Endothelial cell of umbilical vein (primary cell): ENCODE results near the gene RETSAT. TPM values are rescaled to one million over a fixed set of nuclear protein-coding genes. Genes with fewer than 3 reads are reported as not detected.

ENCODE experiments used
- BruUV-seq: library from RNA; stranded (reverse); fragments of 400-500 nt; replicated peaks from 2 replicates; lab custom pipeline; 2021; lab: Mats Ljungman, UMichigan
- CTCF ChIA-PET: fragments of 300-600, 350-600 bp; sonication (Branson Sonifier 250); formaldehyde crosslinking; loops from one replicate; lab custom pipeline; 2021; ENCODE audit warnings: antibody characterized with exemption, inconsistent platforms; lab: Charles Lee
- POLR2A ChIA-PET: fragments of 300-600, 350-600 bp; sonication (Branson Sonifier 250); formaldehyde crosslinking; loops from one replicate; lab custom pipeline; 2021; ENCODE audit warnings: antibody characterized with exemption, inconsistent platforms; lab: Charles Lee
- DNase-seq: peaks from one replicate; pipeline ENCODE4 v3.0.0-alpha.2; 2011; ENCODE audit warnings: low read depth, low spot score
- FAIRE-seq: peaks from 2 replicates; lab custom pipeline; 2011; peaks lifted over from hg19 to GRCh38; lab: Jason Lieb, UNC
- H2AFZ ChIP-seq: 2 replicates; pipeline ENCODE4 v1.6.0; 2012; ENCODE audit warnings: low read depth, low read length, control low read depth, inconsistent platforms
- H3K27ac ChIP-seq: 2 replicates; pipeline ENCODE4 v1.5.1; 2011; ENCODE audit warnings: low read depth, mild to moderate bottlenecking, control low read depth, low read length, moderate library complexity; ENCODE audit not compliant: insufficient read depth
- H3K27me3 ChIP-seq, 2 experiments: 2 replicates each; pipeline versions ENCODE4 v1.6.0 to v1.6.1; 2011; ENCODE audit warnings: low read length in 2 of 2, mixed read lengths in 1 of 2; ENCODE audit not compliant: control insufficient read depth in 2 of 2, insufficient read depth in 2 of 2
- H3K36me3 ChIP-seq, 2 experiments: 2 replicates in 1 of 2; 3 replicates in 1 of 2; pipeline ENCODE4 v1.5.1; 2011; ENCODE audit warnings: low read length in 2 of 2, mild to moderate bottlenecking in 1 of 2, moderate library complexity in 1 of 2; ENCODE audit not compliant: control insufficient read depth in 2 of 2, insufficient read depth in 2 of 2; ENCODE audit errors: extremely low read depth in 1 of 2
- H3K4me1 ChIP-seq: 3 replicates; pipeline ENCODE4 v1.5.1; 2011; ENCODE audit warnings: mild to moderate bottlenecking, low read length; ENCODE audit not compliant: control insufficient read depth, insufficient read depth; ENCODE audit errors: extremely low read depth
- H3K4me2 ChIP-seq: 2 replicates; pipeline ENCODE4 v1.6.1; 2011; ENCODE audit warnings: low read length, control low read depth, mixed read lengths; ENCODE audit not compliant: insufficient read depth
- H3K4me3 ChIP-seq, 3 experiments: fragments of 200-600 bp in 1 of 3; sonication (generic), shearing (Covaris generic) in 1 of 3; replicated peaks in 1 of 3; 2 replicates each; pipeline ENCODE4 v1.5.1; 2011 to 2016; ENCODE audit warnings: control low read depth in 3 of 3, low read length in 3 of 3, mild to moderate bottlenecking in 2 of 3, inconsistent platforms in 1 of 3, low read depth in 1 of 3, moderate library complexity in 1 of 3; ENCODE audit not compliant: insufficient read depth in 1 of 3
- H3K79me2 ChIP-seq: 2 replicates; pipeline ENCODE4 v1.6.0; 2012; ENCODE audit warnings: low read length, inconsistent platforms; ENCODE audit not compliant: control insufficient read depth, insufficient read depth
- H3K9ac ChIP-seq: replicated peaks from 2 replicates; pipeline ENCODE3; 2011; ENCODE audit warnings: low read length, control low read depth; ENCODE audit not compliant: insufficient read depth; ENCODE audit errors: extremely low read depth
- H3K9me1 ChIP-seq: replicated peaks from 3 replicates; pipeline ENCODE4 v1.6.0; 2011; ENCODE audit warnings: mild to moderate bottlenecking, low read length; ENCODE audit not compliant: control insufficient read depth, insufficient read depth; ENCODE audit errors: extremely low read depth
- H3K9me3 ChIP-seq: replicated peaks from 2 replicates; pipeline ENCODE4 v1.5.1; 2012; ENCODE audit warnings: low read length, inconsistent platforms; ENCODE audit not compliant: control insufficient read depth, insufficient read depth
- H4K20me1 ChIP-seq: replicated peaks from 2 replicates; pipeline ENCODE3; 2011; ENCODE audit warnings: mild to moderate bottlenecking, low read length; ENCODE audit not compliant: control insufficient read depth, insufficient read depth; ENCODE audit errors: extremely low read depth
- CTCF ChIP-seq, 2 donors: IDR thresholded peaks; 1 replicate in 1 of 2; 2 replicates in 1 of 2; pipeline ENCODE4 v1.5.1; 2011; ENCODE audit warnings: low read length in 2 of 2, mild to moderate bottlenecking in 2 of 2, moderate library complexity in 2 of 2, control low read depth in 1 of 2, inconsistent platforms in 1 of 2, low read depth in 1 of 2; ENCODE audit not compliant: insufficient read depth in 1 of 2; ENCODE audit errors: extremely low read depth in 1 of 2
- EZH2 ChIP-seq: IDR thresholded peaks from 2 replicates; pipeline ENCODE4 v1.6.1; 2012; ENCODE audit warnings: borderline replicate concordance, low read depth, mild to moderate bottlenecking, moderate library complexity, low read length, inconsistent platforms; ENCODE audit not compliant: severe bottlenecking
- FOS ChIP-seq: IDR thresholded peaks from 2 replicates; pipeline ENCODE4 v1.6.1; 2011; ENCODE audit warnings: mild to moderate bottlenecking, low read length, moderate library complexity, borderline replicate concordance; ENCODE audit not compliant: insufficient read depth
- GATA2 ChIP-seq: IDR thresholded peaks from 2 replicates; pipeline ENCODE4 v1.7.0; 2011; ENCODE audit warnings: low read depth, mild to moderate bottlenecking, moderate library complexity, mixed read lengths, low read length; ENCODE audit not compliant: insufficient read length, insufficient read depth
- JUN ChIP-seq: IDR thresholded peaks from 2 replicates; pipeline ENCODE4 v1.6.1; 2011; ENCODE audit warnings: borderline replicate concordance, low read depth; ENCODE audit not compliant: insufficient read length, insufficient read depth
- MAX ChIP-seq: IDR thresholded peaks from 2 replicates; pipeline ENCODE4 v1.6.1; 2011; ENCODE audit not compliant: insufficient read depth, insufficient read length
- MYC ChIP-seq: IDR thresholded peaks from one replicate; pipeline ENCODE4 v1.6.1; 2011; ENCODE audit warnings: mild to moderate bottlenecking, low read depth, low read length
- POLR2A ChIP-seq: IDR thresholded peaks from 2 replicates; pipeline ENCODE4 v1.6.1; 2012; ENCODE audit warnings: low read depth, mild to moderate bottlenecking, control low read depth, low read length
- POLR2AphosphoS5 ChIP-seq: IDR thresholded peaks from 2 replicates; pipeline ENCODE4 v1.6.1; 2012; ENCODE audit warnings: low read depth, mild to moderate bottlenecking, control low read depth, low read length, moderate library complexity; ENCODE audit not compliant: insufficient read depth
- dilution Hi-C: fragments of 300-500 bp; cut with MboI; formaldehyde crosslinking; loops from one replicate; pipeline ENCODE4 v1.15.0; 2019; ENCODE audit warnings: low sequenced_read_pairs; ENCODE audit not compliant: extremely low pct_ligation_motif_present
- intact Hi-C: fragments of 100-400 bp; cut with micrococcal nuclease; formaldehyde crosslinking; loops from one replicate; pipeline ENCODE4 v1.10.0; 2022
- polyA plus RNA-seq, 4 experiments: library from polyadenylated mRNA; depleted of rRNA in 3 of 4; stranded (reverse) in 3 of 4; unstranded in 1 of 4; fragments of >200 nt; gene quantifications; 2 replicates each; pipeline versions ENCODE4 v1.2.1 to v1.2.3, GENCODE V29; 2011 to 2012; ENCODE audit warnings: missing spikeins in 1 of 4
- total RNA-seq: library from RNA; stranded (reverse); gene quantifications from 2 replicates; pipeline ENCODE4 v1.2.3, GENCODE V29; 2021

RETSAT gene
- total and polyA plus RNA-seq, 2 donors (not counting 3 experiments of a cell fraction or from before 2014, with no cell fraction given) = 43.8 to 59.1 TPM

- intact Hi-C loops = no loop called here
- Histone ChIP-seq H3K4me2 (no peak overlapping the region), H3K9me1 (no peaks in the 10 kb centered on the region), H3K79me2 (no peaks in the 10 kb centered on the region), H3K27me3 (no peaks in the 10 kb centered on the region), H3K9ac (no peak overlapping the region), H3K36me3 (peaks cover 2% of the 10 kb centered on the region in 2 experiments), H4K20me1 (no peaks in the 10 kb centered on the region), H3K9me3 (no peaks in the 10 kb centered on the region), H2AFZ (no peak overlapping the region), H3K4me3 (no peak overlapping the region), H3K27ac (no peak overlapping the region), H3K4me1 (no peaks in the 10 kb centered on the region)
- BruUV-seq = no TSS peak
- FAIRE-seq = no peak
- POLR2A ChIA-PET = no interaction called here
- CTCF ChIA-PET = no interaction called here
- TF ChIP-seq EZH2 = no peak
- TF ChIP-seq FOS = no peak
- TF ChIP-seq POLR2AphosphoS5 = no peak
- no peak for TF ChIP-seq CTCF (IDR thresholded peaks at IDR 0.05; ENCODE audit: extremely low read depth in 1 of 2, insufficient read depth in 1 of 2, low read depth in 1 of 2, low read length in 2 of 2)
- TF ChIP-seq MAX = no peak
- no peak for TF ChIP-seq JUN
- no peak for TF ChIP-seq POLR2A
- no peak for TF ChIP-seq GATA2
- TF ChIP-seq MYC = no peak
- DNase-seq = no peak
- dilution Hi-C loops = no loop called here
Observed at GRCh38 chr2:85395912-85396475, 41.7 kb upstream of the RETSAT start.
